SU-DHL-6 (cell line): Measurements from ENCODE around the gene ELMOD2.

Source experiments
- EZH2phosphoT487 ChIP-seq: fragments of 200-600 bp; sonication (generic), shearing (Covaris generic); conservative IDR thresholded peaks from 2 replicates; pipeline ENCODE4 v1.6.1; 2018; ENCODE audit warnings: mild to moderate bottlenecking, antibody characterized with exemption, low read length, moderate library complexity, mixed read lengths
- TF ChIP-seq, protein P1 (sequence below): fragments of 200-600 bp; sonication (generic); IDR thresholded peaks from one replicate; pipeline ENCODE4 v1.5.1; 2017; ENCODE audit warnings: antibody characterized with exemption, mild to moderate bottlenecking, low read length, moderate library complexity; ENCODE audit not compliant: insufficient read depth, poor library complexity, severe bottlenecking

DNA sequence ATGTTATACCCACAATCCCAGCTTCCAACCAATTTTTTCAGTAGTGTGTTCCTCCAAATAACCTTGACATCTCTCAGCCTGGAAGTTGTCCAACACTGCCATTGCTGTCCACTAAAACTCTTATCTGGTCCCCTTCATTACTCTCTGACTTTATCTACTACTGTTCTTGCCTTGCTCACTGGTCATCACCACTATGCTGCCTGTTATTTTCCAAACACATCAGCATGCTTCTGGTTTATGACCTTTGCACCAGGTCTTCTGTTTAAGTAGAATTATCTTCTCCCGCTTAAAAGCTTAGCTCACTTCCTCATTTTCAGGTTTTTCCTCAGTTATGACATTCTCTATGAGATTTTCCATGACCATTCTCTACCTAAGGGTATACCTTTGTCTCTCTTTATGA, 5.5 kb downstream of the ELMOD2 start:
- TF ChIP-seq, protein P1, sequence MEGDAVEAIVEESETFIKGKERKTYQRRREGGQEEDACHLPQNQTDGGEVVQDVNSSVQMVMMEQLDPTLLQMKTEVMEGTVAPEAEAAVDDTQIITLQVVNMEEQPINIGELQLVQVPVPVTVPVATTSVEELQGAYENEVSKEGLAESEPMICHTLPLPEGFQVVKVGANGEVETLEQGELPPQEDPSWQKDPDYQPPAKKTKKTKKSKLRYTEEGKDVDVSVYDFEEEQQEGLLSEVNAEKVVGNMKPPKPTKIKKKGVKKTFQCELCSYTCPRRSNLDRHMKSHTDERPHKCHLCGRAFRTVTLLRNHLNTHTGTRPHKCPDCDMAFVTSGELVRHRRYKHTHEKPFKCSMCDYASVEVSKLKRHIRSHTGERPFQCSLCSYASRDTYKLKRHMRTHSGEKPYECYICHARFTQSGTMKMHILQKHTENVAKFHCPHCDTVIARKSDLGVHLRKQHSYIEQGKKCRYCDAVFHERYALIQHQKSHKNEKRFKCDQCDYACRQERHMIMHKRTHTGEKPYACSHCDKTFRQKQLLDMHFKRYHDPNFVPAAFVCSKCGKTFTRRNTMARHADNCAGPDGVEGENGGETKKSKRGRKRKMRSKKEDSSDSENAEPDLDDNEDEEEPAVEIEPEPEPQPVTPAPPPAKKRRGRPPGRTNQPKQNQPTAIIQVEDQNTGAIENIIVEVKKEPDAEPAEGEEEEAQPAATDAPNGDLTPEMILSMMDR = no peak
- TF ChIP-seq EZH2phosphoT487 = no peak
